HG02759 (cell line): ENCODE results near the gene SERHL2.
A peak's percentile ranks its signal among the peaks of the same experiment; 100 is the strongest.
"Not testable (repeated sequence)": the region's sequence is repeated elsewhere in the genome, so short reads cannot be mapped to it uniquely, and the experiment has no call there.

Experiments
- ATAC-seq: cut with Tn5 transposase; IDR thresholded peaks from one replicate; pipeline ENCODE4 v1.9.1; 2021; ENCODE audit warnings: mild to moderate bottlenecking, moderate library complexity; ENCODE audit not compliant: unreplicated experiment

The SERHL2 gene

GRCh38 chr22:42603427-42603826 lies 49.7 kb downstream of the SERHL2 start:
- no peak for ATAC-seq

GRCh38 chr22:42604403-42604802 lies 50.6 kb downstream of the SERHL2 start:
- no peak for ATAC-seq

- ATAC-seq = not testable (repeated sequence)
Measured at GRCh38 chr22:42607641-42608040, 53.9 kb downstream of the SERHL2 start.

- no peak for ATAC-seq
Measured at GRCh38 chr22:42608136-42608822, 54.5 kb downstream of the SERHL2 start.

- ATAC-seq = no peak
Measured at GRCh38 chr22:42608823-42609361, 55.1 kb downstream of the SERHL2 start.

GRCh38 chr22:42610186-42610585 lies 56.4 kb downstream of the SERHL2 start:
- ATAC-seq = no peak

- ATAC-seq = no peak
Measured at GRCh38 chr22:42611051-42611450, 57.3 kb downstream of the SERHL2 start.

GRCh38 chr22:42612336-42612735 lies 58.6 kb downstream of the SERHL2 start:
- ATAC-seq = no peak

GRCh38 chr22:42613872-42614301 lies 60.1 kb downstream of the SERHL2 start:
- ATAC-seq = no peak

- peak; percentile 74 for ATAC-seq
Measured at GRCh38 chr22:42614312-42615091, 60.7 kb downstream of the SERHL2 start, which contains the start of gene POLDIP3. TSS of gene POLDIP3 (minus strand) at chr22:42614883. CDS start at chr22:42614857, 26 bp downstream.

- peak; percentile 61 for ATAC-seq
Measured at GRCh38 chr22:42615092-42615859, 61.5 kb downstream of the SERHL2 start.

- not testable (repeated sequence) for ATAC-seq
Measured at GRCh38 chr22:42615860-42616175, 62.1 kb downstream of the SERHL2 start.

GRCh38 chr22:42617155-42617983 lies 63.6 kb downstream of the SERHL2 start:
- no peak for ATAC-seq

- ATAC-seq = no peak
Measured at GRCh38 chr22:42619261-42620063, 65.7 kb downstream of the SERHL2 start.

GRCh38 chr22:42620084-42620483 lies 66.3 kb downstream of the SERHL2 start:
- no peak for ATAC-seq

GRCh38 chr22:42621505-42622002 lies 67.8 kb downstream of the SERHL2 start:
- ATAC-seq = no peak

- ATAC-seq = no peak
Measured at GRCh38 chr22:42622061-42622710, 68.4 kb downstream of the SERHL2 start.

GRCh38 chr22:42623301-42623751 lies 69.6 kb downstream of the SERHL2 start:
- ATAC-seq = no peak
